Measurements from ENCODE around the gene VAV1.
"Not testable (repeated sequence)": the region's sequence is repeated elsewhere in the genome, so short reads cannot be mapped to it uniquely, and the experiment has no call there.

VAV1 gene

DNA sequence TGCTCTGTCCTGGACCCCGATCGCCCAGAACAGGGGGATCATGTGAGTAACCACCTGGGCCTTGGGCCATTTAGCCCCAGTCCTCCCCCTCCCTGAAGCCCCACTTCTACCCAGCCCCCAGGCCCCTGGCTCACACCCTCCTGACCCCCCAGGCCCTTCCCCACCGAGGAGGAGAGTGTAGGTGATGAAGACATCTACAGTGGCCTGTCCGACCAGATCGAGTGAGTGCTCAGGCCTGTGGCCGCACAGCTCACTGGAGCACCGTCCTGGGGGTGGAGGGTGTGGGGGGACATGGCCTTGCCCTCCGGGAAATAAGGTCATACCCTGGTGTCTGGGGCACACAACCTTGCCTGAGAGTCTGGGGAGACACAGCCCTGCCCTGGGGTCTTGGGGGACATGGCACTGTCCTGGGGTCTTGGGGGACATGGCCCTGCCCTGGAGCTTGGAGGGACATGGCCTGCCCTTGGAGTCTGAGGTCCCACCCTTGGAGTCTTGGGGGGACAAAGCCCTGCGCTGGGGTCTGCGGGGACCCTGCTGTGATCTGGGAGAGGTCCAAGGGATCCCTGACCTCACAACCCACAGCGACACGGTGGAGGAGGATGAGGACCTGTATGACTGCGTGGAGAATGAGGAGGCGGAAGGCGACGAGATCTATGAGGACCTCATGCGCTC lies 49.3 kb downstream of the VAV1 start:
- no peak overlapping the region for H3K27ac ChIP-seq (ENCODE audit: low read depth, low read length)
- no peaks in the 10 kb centered on the region for H3K4me1 ChIP-seq (ENCODE audit: control insufficient read depth, insufficient read depth, low read length)
- no peaks in the 10 kb centered on the region for H3K36me3 ChIP-seq (ENCODE audit: control insufficient read depth, insufficient read depth, low read length)
- H3K9me3 ChIP-seq (ENCODE audit: control insufficient read depth, insufficient read depth, low read depth, low read length) = peaks cover 20% of the 10 kb centered on the region
- H3K9ac ChIP-seq (ENCODE audit: low read length) = no peak overlapping the region
- no peaks in the 10 kb centered on the region for H3K27me3 ChIP-seq (ENCODE audit: control insufficient read depth, insufficient read depth, low read length)
- no peak overlapping the region for H3K4me3 ChIP-seq (ENCODE audit: low read depth, low read length)

DNA sequence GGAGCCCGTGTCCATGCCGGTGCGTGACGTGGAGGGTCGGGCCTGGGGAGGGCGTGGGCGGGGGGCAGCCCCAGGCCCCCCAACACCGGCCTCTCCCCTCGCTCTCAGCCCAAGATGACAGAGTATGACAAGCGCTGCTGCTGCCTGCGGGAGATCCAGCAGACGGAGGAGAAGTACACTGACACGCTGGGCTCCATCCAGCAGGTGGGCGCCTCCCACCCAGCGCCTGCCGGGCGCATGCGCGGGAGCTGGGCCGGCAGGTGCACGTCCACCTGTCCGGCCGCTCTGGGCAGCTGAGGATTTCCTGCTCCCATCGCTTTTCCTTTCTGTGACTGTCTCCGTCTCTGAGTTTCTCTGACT lies 49.8 kb downstream of the VAV1 start:
- Histone ChIP-seq H3K27ac (ENCODE audit: low read depth, low read length) (no peak overlapping the region), H3K4me1 (ENCODE audit: control insufficient read depth, insufficient read depth, low read length) (no peaks in the 10 kb centered on the region), H3K4me3 (ENCODE audit: low read depth, low read length) (no peak overlapping the region), H3K9me3 (ENCODE audit: control insufficient read depth, insufficient read depth, low read depth, low read length) (peaks cover 20% of the 10 kb centered on the region), H3K36me3 (ENCODE audit: control insufficient read depth, insufficient read depth, low read length) (no peaks in the 10 kb centered on the region), H3K27me3 (ENCODE audit: control insufficient read depth, insufficient read depth, low read length) (no peaks in the 10 kb centered on the region), H3K9ac (ENCODE audit: low read length) (no peak overlapping the region)

DNA sequence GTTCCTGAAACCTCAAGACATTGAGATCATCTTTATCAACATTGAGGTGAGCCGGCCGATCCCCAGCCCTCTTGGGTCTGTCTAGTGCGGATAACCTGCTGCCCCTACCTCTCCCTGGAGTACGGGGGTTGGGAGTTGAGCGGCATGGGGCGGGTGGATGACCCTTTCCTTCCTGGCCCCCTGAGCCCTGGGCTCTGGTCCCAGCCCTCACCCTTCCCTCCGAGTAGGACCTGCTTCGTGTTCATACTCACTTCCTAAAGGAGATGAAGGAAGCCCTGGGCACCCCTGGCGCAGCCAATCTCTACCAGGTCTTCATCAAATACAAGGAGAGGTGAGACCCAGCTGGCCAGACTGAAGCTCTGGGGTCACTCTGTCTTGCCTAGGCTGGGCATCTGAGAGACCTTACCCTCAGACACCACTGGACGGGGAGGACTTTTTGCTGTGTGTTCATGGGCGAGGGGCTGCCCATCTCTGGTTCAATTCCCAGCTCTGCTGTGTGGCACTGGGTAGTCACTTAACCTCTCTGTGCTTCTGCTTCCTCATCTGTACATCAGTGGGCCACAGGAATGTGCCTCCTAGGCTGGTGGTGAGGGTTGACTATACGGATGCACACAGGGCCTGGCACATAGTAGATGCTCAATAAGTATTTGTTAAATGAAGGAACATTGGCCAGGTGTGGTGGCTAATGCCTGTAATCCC lies 52.7 kb downstream of the VAV1 start:
- no peak overlapping the region for H3K27ac ChIP-seq (ENCODE audit: low read depth, low read length)
- no peaks in the 10 kb centered on the region for H3K36me3 ChIP-seq (ENCODE audit: control insufficient read depth, insufficient read depth, low read length)
- no peaks in the 10 kb centered on the region for H3K27me3 ChIP-seq (ENCODE audit: control insufficient read depth, insufficient read depth, low read length)
- H3K9ac ChIP-seq (ENCODE audit: low read length) = no peak overlapping the region
- peaks cover 5% of the 10 kb centered on the region for H3K9me3 ChIP-seq (ENCODE audit: control insufficient read depth, insufficient read depth, low read depth, low read length)
- H3K4me3 ChIP-seq (ENCODE audit: low read depth, low read length) = no peak overlapping the region
- H3K4me1 ChIP-seq (ENCODE audit: control insufficient read depth, insufficient read depth, low read length) = peaks cover 7% of the 10 kb centered on the region; the same call in 1 of the 2 replicates

DNA sequence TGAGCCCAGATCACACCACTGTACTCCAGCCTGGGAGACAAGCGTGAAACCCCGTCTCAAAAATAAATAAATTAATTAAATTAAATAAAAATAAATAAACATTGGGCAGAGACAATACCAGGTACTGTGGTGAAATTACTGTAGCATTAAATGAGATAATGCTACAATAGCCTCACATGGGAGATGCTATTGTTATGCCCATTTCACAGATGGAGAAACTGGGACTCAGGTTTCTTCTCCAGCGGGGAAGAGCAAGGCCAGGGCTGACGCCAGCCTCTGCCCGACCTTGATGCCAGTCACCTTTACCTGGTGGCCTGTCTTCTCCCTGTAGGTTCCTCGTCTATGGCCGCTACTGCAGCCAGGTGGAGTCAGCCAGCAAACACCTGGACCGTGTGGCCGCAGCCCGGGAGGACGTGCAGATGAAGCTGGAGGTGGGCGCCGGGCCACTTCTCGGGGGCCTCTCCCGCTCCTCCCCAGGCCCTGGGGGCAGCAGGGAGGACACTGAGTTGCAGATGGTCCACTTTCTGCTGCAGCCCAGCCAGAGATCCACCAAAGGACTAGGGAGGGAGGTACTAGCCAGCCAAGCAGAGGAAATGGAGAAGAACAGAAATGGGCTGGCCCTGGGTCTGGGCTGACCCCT lies 53.9 kb downstream of the VAV1 start:
- no peaks in the 10 kb centered on the region for H3K27me3 ChIP-seq (ENCODE audit: control insufficient read depth, insufficient read depth, low read length)
- no peak overlapping the region for H3K4me3 ChIP-seq (ENCODE audit: low read depth, low read length)
- H3K9ac ChIP-seq (ENCODE audit: low read length) = no peak overlapping the region
- H3K4me1 ChIP-seq (ENCODE audit: control insufficient read depth, insufficient read depth, low read length) = peaks cover 7% of the 10 kb centered on the region; the same call in 1 of the 2 replicates
- no peaks in the 10 kb centered on the region for H3K36me3 ChIP-seq (ENCODE audit: control insufficient read depth, insufficient read depth, low read length)
- H3K27ac ChIP-seq (ENCODE audit: low read depth, low read length) = no peak overlapping the region
- H3K9me3 ChIP-seq (ENCODE audit: control insufficient read depth, insufficient read depth, low read depth, low read length) = no peaks in the 10 kb centered on the region

DNA sequence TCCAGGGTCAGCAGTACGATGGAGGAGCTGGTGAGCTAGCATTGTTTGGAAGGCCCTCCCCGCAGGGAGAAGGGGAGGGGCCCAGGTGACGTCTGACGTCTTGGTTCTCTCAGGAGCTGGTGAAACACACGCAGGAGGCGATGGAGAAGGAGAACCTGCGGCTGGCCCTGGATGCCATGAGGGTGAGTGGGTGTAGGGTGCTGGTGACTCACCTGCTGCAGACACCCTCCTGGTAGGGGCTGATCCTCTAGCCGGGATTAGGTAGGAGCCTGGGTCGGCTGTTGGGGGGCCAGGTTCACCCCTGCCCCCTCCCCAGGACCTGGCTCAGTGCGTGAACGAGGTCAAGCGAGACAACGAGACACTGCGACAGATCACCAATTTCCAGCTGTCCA lies 55.8 kb downstream of the VAV1 start:
- H3K27me3 ChIP-seq (ENCODE audit: control insufficient read depth, insufficient read depth, low read length) = peaks cover 10% of the 10 kb centered on the region; the same call in 1 of the 2 replicates
- H3K4me3 ChIP-seq (ENCODE audit: low read depth, low read length) = peak overlapping the region; percentile 64
- H3K36me3 ChIP-seq (ENCODE audit: control insufficient read depth, insufficient read depth, low read length) = no peaks in the 10 kb centered on the region
- H3K27ac ChIP-seq (ENCODE audit: low read depth, low read length) = peak overlapping the region; percentile 55; the same call in 1 of the 2 replicates
- H3K4me1 ChIP-seq (ENCODE audit: control insufficient read depth, insufficient read depth, low read length) = peaks cover 7% of the 10 kb centered on the region; the same call in 1 of the 2 replicates
- H3K9ac ChIP-seq (ENCODE audit: low read length) = peak overlapping the region; percentile 59
- H3K9me3 ChIP-seq (ENCODE audit: control insufficient read depth, insufficient read depth, low read depth, low read length) = no peaks in the 10 kb centered on the region

DNA sequence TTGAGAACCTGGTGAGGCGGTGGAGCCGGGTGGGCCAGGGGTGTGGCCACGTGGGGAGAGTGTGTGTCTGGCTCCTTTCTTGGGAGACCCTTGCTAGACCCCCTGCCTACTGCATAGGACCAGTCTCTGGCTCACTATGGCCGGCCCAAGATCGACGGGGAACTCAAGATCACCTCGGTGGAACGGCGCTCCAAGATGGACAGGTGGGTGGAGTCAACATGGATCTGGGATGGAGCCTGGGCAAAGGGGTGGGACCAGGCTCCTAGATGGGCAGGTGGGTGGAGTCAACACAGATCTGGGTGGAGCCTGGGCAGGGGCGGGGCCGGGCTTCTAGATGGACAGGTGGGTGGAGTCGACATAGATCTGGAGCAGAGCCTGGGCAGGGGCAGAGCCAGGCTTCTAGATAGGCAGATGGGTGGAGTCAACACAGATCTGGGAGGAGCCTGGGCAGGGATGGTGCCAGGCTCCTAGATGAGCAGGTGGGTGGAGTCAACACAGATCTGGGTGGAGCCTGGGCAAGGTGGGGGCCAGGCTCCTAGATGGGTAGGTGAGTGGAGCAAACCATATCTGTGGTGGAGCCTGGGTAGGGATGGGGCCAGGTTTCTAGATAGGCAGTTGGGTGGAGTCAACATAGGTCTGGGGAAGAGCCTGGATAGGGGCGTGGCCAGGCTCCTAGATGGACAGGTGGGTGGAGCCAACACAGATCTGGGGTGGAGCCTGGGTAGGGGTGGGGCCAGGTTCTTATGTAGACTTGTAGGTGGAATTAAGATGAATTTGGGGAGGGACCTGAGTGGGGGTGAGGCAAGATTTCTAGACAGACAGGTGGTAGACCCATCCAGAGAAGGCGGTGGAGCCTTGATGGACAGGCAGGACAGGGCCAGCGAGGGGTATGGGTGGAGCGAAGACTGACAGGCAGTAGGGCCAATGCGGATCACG lies 56.5 kb downstream of the VAV1 start:
- Histone ChIP-seq H3K27ac (ENCODE audit: low read depth, low read length) (peak overlapping the region; percentile 55; the same call in 1 of the 2 replicates), H3K9ac (ENCODE audit: low read length) (peak overlapping the region; percentile 59), H3K27me3 (ENCODE audit: control insufficient read depth, insufficient read depth, low read length) (peaks cover 10% of the 10 kb centered on the region; the same call in 1 of the 2 replicates), H3K36me3 (ENCODE audit: control insufficient read depth, insufficient read depth, low read length) (no peaks in the 10 kb centered on the region), H3K4me3 (ENCODE audit: low read depth, low read length) (peak overlapping the region; percentile 64), H3K4me1 (ENCODE audit: control insufficient read depth, insufficient read depth, low read length) (peaks cover 7% of the 10 kb centered on the region; the same call in 1 of the 2 replicates), H3K9me3 (ENCODE audit: control insufficient read depth, insufficient read depth, low read depth, low read length) (no peaks in the 10 kb centered on the region)

DNA sequence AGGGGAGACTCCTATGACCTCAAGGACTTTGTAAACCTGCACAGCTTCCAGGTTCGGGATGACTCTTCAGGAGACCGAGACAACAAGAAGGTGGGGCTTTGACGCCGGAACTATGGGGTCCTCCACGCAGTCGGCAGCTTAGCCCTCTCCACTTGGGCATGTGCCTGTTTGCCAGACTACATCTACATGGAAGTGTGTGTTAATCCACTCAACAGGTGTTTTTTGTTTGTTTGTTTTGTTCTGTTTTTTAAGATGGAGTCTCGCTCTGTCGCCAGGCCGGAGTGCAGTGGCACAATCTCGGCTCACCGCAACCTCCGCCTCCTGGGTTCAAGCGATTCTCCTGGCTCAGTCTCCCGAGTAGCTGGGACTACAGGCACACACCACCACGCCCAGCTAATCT lies 57.3 kb downstream of the VAV1 start:
- H3K9ac ChIP-seq (ENCODE audit: low read length); H3K27me3 ChIP-seq (ENCODE audit: control insufficient read depth, insufficient read depth, low read length); H3K27ac ChIP-seq (ENCODE audit: low read depth, low read length): not testable (repeated sequence)

DNA sequence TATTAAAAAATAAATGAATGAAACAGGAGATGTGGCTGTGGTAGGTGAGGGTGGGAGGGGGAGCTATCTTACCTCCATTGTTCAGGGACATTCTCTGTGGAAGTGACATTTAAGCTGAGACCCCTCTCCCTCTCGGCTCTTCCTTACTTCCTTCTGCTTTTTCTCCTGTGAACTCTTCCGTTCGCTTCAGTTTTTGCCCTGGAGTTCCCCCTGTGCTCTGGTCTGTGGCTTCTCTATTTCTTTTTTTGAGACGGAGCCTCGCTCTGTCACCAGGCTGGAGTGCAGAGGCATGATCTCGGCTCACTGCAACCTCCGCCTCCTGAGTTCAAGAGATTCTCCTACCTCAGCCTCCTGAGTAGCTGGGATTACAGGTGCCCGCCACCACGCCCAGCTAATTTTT lies 58.6 kb downstream of the VAV1 start:
- not testable (repeated sequence) for H3K36me3 ChIP-seq (ENCODE audit: control insufficient read depth, insufficient read depth, low read length); H3K9me3 ChIP-seq (ENCODE audit: control insufficient read depth, insufficient read depth, low read depth, low read length); H3K4me3 ChIP-seq (ENCODE audit: low read depth, low read length); H3K4me1 ChIP-seq (ENCODE audit: control insufficient read depth, insufficient read depth, low read length); H3K27ac ChIP-seq (ENCODE audit: low read depth, low read length); H3K9ac ChIP-seq (ENCODE audit: low read length); H3K27me3 ChIP-seq (ENCODE audit: control insufficient read depth, insufficient read depth, low read length)

More for the DNA sequence above, 57.3 kb downstream of the VAV1 start:
- not testable (repeated sequence) for H3K4me1 ChIP-seq (ENCODE audit: control insufficient read depth, insufficient read depth, low read length); H3K9me3 ChIP-seq (ENCODE audit: control insufficient read depth, insufficient read depth, low read depth, low read length); H3K4me3 ChIP-seq (ENCODE audit: low read depth, low read length); H3K36me3 ChIP-seq (ENCODE audit: control insufficient read depth, insufficient read depth, low read length)

DNA sequence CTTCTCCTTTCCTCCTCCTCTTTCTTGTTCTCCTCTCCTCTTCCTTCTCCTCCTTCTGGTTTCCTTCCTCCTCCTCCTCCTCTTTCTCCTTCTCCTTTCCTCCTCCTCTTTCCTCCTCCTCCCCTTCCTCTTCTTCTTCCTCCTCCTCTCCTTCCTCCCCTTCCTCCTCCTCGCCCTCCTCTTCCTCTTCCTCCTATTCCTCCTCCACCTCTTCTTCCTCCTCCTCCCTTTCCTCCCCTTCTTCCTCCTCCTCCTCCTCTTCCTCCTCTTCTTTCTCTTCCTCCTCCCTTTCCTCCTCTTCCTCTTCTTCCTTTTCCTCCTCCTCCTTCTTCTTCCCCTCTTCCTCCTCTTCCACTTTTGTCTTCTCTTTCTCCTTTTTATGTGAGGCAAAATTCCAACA lies 59.9 kb downstream of the VAV1 start:
- Histone ChIP-seq H3K4me3 (ENCODE audit: low read depth, low read length) (no peak overlapping the region), H3K4me1 (ENCODE audit: control insufficient read depth, insufficient read depth, low read length) (peaks cover 7% of the 10 kb centered on the region; the same call in 1 of the 2 replicates), H3K9me3 (ENCODE audit: control insufficient read depth, insufficient read depth, low read depth, low read length) (no peaks in the 10 kb centered on the region), H3K27ac (ENCODE audit: low read depth, low read length) (no peak overlapping the region), H3K36me3 (ENCODE audit: control insufficient read depth, insufficient read depth, low read length) (no peaks in the 10 kb centered on the region), H3K9ac (ENCODE audit: low read length) (no peak overlapping the region), H3K27me3 (ENCODE audit: control insufficient read depth, insufficient read depth, low read length) (peaks cover 10% of the 10 kb centered on the region; the same call in 1 of the 2 replicates)

DNA sequence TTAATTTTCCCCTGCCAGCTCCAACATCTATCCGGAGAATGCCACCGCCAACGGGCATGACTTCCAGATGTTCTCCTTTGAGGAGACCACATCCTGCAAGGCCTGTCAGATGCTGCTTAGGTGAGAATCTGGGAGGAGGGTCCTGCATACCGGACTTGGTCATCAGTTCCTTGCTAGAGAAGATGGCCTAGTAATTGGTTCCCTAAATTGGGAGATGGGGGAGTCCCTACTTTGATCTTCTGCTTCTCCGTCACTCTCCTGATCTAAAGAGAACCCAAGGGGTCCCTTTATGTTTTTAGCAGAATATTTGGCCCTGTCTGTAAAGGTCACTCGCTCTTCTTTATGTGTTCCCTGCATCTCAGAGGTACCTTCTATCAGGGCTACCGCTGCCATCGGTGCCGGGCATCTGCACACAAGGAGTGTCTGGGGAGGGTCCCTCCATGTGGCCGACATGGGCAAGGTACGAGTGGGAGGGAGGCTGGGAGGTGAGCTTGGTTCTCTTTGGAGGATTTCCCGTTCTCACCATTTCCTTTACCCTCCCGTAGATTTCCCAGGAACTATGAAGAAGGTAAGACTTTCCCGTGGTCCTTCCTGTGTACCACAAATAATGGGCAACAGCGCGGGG lies 60.8 kb downstream of the VAV1 start:
- Histone ChIP-seq H3K36me3 (ENCODE audit: control insufficient read depth, insufficient read depth, low read length) (no peaks in the 10 kb centered on the region), H3K4me3 (ENCODE audit: low read depth, low read length) (no peak overlapping the region), H3K4me1 (ENCODE audit: control insufficient read depth, insufficient read depth, low read length) (peaks cover 3% of the 10 kb centered on the region; the same call in 1 of the 2 replicates), H3K9ac (ENCODE audit: low read length) (no peak overlapping the region), H3K9me3 (ENCODE audit: control insufficient read depth, insufficient read depth, low read depth, low read length) (no peaks in the 10 kb centered on the region), H3K27me3 (ENCODE audit: control insufficient read depth, insufficient read depth, low read length) (peaks cover 10% of the 10 kb centered on the region; the same call in 1 of the 2 replicates), H3K27ac (ENCODE audit: low read depth, low read length) (no peak overlapping the region)
